GM18508 (cell line): ENCODE measurements around the gene MMP25.
"Not testable (repeated sequence)": the region's sequence is repeated elsewhere in the genome, so short reads cannot be mapped to it uniquely, and the experiment has no call there.

Experiments used
- ATAC-seq: cut with Tn5 transposase; IDR thresholded peaks from one replicate; pipeline ENCODE4 v1.9.1; 2021; ENCODE audit warnings: moderate number of reproducible peaks; ENCODE audit not compliant: insufficient read depth, unreplicated experiment

Gene MMP25

GRCh38 chr16:3070608-3071111, 24.3 kb downstream of the MMP25 start:
- ATAC-seq: no peak

- no peak for ATAC-seq
These were observed 25.3 kb downstream of the MMP25 start for GRCh38 chr16:3071655-3072054.

- ATAC-seq: not testable (repeated sequence)
These were observed 25.8 kb downstream of the MMP25 start for GRCh38 chr16:3072148-3072547.

- ATAC-seq: not testable (repeated sequence)
These were observed 26.4 kb downstream of the MMP25 start for GRCh38 chr16:3072576-3073263.

- ATAC-seq: no peak
These were observed 27.1 kb downstream of the MMP25 start for GRCh38 chr16:3073448-3073847.

- peak; percentile 49 for ATAC-seq
These were observed 28.6 kb downstream of the MMP25 start for GRCh38 chr16:3074860-3075522.

- ATAC-seq: no peak
These were observed 29.2 kb downstream of the MMP25 start for GRCh38 chr16:3075523-3075915.

GRCh38 chr16:3075946-3076345, 29.6 kb downstream of the MMP25 start:
- ATAC-seq: not testable (repeated sequence)

- ATAC-seq: no peak
These were observed 30.2 kb downstream of the MMP25 start for GRCh38 chr16:3076577-3076976.

- no peak for ATAC-seq
These were observed 33.7 kb downstream of the MMP25 start for GRCh38 chr16:3080024-3080423.

- not testable (repeated sequence) for ATAC-seq
These were observed 35.6 kb downstream of the MMP25 start for GRCh38 chr16:3081957-3082356.

- not testable (repeated sequence) for ATAC-seq
These were observed 37.0 kb downstream of the MMP25 start for GRCh38 chr16:3083408-3083807.

- ATAC-seq: no peak
These were observed 38.1 kb downstream of the MMP25 start for GRCh38 chr16:3084491-3084890.

- ATAC-seq: no peak
These were observed 38.8 kb downstream of the MMP25 start for GRCh38 chr16:3084969-3085670.

GRCh38 chr16:3085868-3086595, 39.7 kb downstream of the MMP25 start:
- ATAC-seq: no peak

GRCh38 chr16:3086596-3087242, 40.4 kb downstream of the MMP25 start:
- ATAC-seq: no peak

GRCh38 chr16:3087243-3088235, 41.2 kb downstream of the MMP25 start:
- no peak for ATAC-seq

- no peak for ATAC-seq
These were observed 42.1 kb downstream of the MMP25 start for GRCh38 chr16:3088450-3088849.
